HG02678 (cell line): ENCODE data around the gene BMP10.

Experiments used
- ATAC-seq: cut with Tn5 transposase; IDR thresholded peaks from one replicate; pipeline ENCODE4 v1.9.1; 2021; ENCODE audit warnings: mild to moderate bottlenecking, moderate library complexity; ENCODE audit not compliant: unreplicated experiment

Gene BMP10

DNA sequence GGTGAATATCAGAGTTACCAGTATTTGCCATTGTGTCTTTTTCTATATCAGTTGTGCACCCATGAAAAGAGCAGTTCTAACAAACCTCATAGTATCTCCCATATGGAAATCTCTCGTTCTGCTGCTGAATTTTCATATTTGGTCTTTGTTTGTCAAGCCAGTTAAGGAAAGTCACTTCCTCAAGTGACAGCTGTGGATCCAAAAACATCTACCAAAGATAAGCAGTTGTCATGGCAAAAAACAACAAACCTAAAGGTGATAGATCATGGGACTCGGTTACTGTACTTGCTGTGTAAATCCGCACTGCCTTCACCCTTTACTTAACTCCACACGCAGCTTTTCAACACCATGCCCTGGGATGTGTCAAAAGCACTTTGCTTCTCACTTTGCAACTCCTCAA lies 17.3 kb downstream of the BMP10 start:
- no peak for ATAC-seq

- no peak for ATAC-seq
Measured at GRCh38 chr2:68853035-68853434, 18.2 kb downstream of the BMP10 start.

DNA sequence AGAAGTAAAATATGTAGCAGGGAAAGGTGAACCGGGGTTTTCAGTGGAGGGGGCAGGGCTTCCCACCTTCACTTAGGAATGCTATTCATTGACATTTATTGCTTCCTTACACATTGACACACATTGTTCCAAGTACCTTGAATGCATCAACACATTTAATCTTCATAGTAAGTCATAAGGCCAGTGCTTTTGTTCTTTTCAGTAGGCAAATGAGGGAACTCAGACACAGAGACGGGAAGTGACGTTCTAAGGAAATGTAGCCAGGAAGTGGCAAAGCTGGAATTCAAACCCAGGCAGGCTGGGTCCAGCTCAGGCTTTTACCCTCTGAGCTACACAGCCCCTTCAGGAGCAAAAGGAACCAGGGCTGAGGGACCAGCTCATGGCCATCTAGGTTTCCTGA lies 20.7 kb downstream of the BMP10 start:
- no peak for ATAC-seq

GRCh38 chr2:68849579-68850030 lies 21.6 kb downstream of the BMP10 start:
- no peak for ATAC-seq

- no peak for ATAC-seq
Measured at GRCh38 chr2:68847751-68848150, 23.4 kb downstream of the BMP10 start.

DNA sequence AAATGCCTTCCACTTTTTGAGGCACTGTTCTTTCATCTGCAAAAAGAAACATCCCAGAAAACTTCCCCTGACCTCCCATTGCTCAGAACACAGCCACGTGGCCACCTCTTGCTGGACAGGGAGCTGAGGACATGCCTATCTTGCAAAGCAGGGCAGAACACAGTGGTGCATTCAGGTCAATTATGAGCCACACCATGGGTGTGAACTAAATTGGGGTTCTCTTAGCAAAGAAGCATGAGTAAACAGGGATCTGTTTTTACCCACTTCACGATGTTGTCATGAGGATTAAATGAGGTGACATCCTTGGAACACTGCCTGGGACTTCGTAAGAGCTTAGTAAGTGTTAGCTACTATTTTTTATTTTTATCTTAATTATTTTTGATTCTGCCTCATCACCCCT lies 25.1 kb downstream of the BMP10 start:
- no peak for ATAC-seq

- no peak for ATAC-seq
Measured at GRCh38 chr2:68845043-68845442, 26.2 kb downstream of the BMP10 start.

GRCh38 chr2:68839260-68839833 lies 31.9 kb downstream of the BMP10 start:
- ATAC-seq: no peak

DNA sequence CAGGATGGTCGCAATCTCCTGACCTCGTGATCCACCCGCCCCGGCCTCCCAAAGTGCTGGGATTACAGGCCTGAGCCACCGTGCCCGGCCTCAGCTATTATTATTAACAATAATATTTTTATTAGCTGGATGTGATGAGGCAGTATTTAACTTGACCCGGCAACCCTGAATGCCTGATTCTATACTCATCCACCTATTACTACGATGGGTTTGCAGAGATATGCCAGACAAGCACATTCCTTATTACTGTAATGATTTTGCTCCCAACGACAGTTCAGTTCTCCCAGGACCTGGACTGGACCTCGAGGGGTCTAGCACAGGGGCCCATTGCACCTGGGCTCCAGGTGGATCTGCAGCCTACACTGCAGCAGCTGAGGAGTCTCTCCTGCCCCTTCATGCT lies 32.6 kb downstream of the BMP10 start:
- ATAC-seq: no peak

- no peak for ATAC-seq
Measured at GRCh38 chr2:68837861-68838341, 33.3 kb downstream of the BMP10 start.

- ATAC-seq: peak; percentile 50
Measured at GRCh38 chr2:68837164-68837860, 33.9 kb downstream of the BMP10 start.

GRCh38 chr2:68835621-68836020 lies 35.6 kb downstream of the BMP10 start:
- no peak for ATAC-seq

- ATAC-seq: no peak
Measured at GRCh38 chr2:68834737-68835376, 36.3 kb downstream of the BMP10 start.

DNA sequence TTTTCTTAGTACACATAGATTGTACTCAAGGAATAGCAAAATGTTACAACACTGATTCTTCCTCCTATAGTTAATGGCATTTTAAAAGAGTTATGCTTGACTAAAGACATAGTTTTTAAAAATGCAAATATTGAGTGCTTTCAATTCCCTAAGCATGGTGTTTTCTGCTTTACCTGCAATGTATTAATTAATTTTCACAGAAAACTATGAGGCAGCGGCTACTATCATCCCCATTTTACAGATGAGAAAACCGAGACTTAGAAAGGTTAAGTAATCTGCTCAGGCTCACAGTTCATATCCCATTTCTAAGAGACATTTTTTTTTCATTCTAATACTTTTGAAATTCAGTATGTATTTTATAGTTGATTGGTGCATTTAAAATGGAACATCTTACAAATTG lies 38.0 kb downstream of the BMP10 start:
- ATAC-seq: no peak

DNA sequence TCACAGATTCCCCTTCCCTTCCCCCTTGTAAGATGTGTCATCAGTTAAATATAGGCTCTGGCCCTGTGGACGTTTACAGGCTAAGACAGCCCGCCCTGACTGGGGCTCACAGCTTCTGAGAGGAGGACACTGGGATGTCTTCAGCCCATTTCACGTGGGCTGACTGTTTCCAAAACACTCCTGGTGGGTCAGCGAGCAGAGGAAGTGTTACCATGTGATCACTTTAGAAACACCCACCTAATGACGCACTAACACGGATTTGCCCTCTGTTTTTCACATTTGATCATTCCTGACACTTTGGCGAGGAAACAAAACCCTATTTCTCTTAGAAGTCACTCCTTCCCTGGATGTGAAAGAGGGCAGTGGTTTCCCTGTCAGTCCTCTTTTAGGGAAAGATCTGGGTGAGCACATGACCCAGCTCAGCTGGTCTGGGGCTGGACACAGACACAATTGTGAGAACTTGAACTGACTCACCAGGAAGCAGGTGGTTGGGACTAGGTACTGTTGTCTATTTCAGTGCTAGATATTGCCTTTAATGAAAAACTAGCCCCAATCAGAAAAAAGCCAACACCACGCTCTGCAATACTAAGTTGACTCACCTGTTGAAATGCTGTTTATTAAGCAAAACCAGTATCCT lies 38.8 kb downstream of the BMP10 start:
- peak; percentile 69 for ATAC-seq

DNA sequence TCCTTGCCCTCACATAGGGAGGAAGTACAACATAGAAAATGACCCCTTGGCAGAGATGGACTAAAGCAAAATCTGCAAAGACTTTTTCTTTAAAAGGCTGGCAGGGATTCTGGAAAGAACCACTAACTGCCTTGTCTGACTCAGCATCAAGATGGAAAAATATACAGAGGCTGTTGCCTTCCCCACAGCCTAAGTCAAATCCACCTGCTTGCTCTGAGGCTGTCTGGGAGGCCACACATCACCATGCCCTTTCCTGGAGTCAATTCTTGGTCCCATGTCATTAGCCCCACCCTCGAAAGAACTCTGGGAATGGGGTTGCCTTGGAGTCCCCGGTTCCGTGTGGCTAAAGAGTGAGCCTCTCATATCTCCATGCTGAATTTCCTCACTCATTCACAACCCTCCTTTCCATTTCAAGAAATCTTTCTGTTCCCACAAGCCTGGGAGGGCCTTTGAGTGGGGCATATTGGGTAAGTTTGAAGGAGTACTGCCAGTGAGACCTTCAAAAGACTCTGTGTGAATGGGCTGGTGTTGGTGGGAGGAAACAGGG lies 39.4 kb downstream of the BMP10 start:
- ATAC-seq: no peak

GRCh38 chr2:68829749-68830148 lies 41.4 kb downstream of the BMP10 start:
- ATAC-seq: no peak

- ATAC-seq: no peak
Measured at GRCh38 chr2:68828887-68829708, 42.1 kb downstream of the BMP10 start.

DNA sequence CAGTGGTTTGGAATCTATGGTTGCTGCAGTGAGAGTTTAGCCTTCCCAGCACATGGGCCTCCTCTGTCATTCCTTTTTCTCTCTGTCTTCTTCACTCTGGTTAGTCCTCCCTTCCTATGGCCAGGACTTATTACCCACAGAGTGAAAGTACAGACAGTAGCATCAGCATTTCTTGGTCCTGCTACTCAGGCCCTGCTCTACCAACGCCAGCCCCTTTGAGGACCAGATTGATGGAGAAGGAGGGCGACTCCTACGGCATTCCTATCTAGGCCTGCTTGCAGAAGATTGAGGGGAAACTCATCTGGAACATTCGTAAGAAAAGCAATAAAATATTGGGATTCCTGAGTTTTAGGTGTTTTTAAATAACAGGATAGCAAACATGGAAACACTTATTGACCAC lies 43.5 kb downstream of the BMP10 start:
- no peak for ATAC-seq

DNA sequence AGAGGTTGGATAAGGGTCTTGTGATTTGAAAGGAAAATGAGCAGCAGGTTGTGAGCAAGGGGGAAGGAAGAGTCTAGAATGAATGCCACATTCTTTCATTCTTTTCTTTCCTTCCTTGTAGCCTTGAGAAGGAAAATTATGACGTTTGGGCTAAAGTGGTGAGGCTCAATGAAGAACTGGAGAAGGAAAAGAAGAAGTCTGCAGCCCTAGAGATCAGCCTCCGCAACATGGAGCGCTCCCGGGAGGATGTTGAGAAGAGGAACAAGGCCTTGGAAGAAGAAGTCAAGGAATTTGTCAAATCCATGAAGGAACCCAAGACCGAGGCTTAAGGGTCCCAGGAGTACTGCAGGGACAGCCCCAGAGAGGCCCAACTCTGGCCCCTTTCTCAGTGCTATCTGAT lies 45.3 kb downstream of the BMP10 start:
- no peak for ATAC-seq

GRCh38 chr2:68824831-68825230 lies 46.4 kb downstream of the BMP10 start:
- no peak for ATAC-seq
